Spinal cord (tissue), 10 donors: ENCODE measurements around the gene MLXIP. TPM values are rescaled to one million over a fixed set of nuclear protein-coding genes. Genes with fewer than 3 reads are reported as not detected.

Experiments used
- DNase-seq, 6 donors: peaks; one replicate each; pipeline versions ENCODE4 v3.0.0 to v3.0.0-alpha.2; 2013 to 2015; ENCODE audit warnings: low spot score in 6 of 6, low read depth in 4 of 6
- H3K27ac ChIP-seq: one replicate; pipeline ENCODE4 v1.5.1; 2013; ENCODE audit warnings: low read depth, low read length, control low read depth
- H3K27me3 ChIP-seq: one replicate; pipeline ENCODE4 v1.6.1; 2013; ENCODE audit warnings: low read length; ENCODE audit not compliant: control insufficient read depth, insufficient read depth
- H3K36me3 ChIP-seq: one replicate; pipeline ENCODE4 v1.6.1; 2013; ENCODE audit warnings: low read length; ENCODE audit not compliant: control insufficient read depth, insufficient read depth
- H3K4me1 ChIP-seq: one replicate; pipeline ENCODE4 v1.6.1; 2013; ENCODE audit warnings: low read length; ENCODE audit not compliant: control insufficient read depth, insufficient read depth
- H3K4me3 ChIP-seq: one replicate; pipeline ENCODE4 v1.5.1; 2013; ENCODE audit warnings: low read depth, low read length, control low read depth
- H3K9me3 ChIP-seq: one replicate; pipeline ENCODE4 v1.6.1; 2013; ENCODE audit warnings: low read length; ENCODE audit not compliant: control insufficient read depth, insufficient read depth
- WGBS: methylation state at CpG from one replicate; pipeline ENCODE4 v1.1.5; 2013; ENCODE audit warnings: missing lambda C conversion rate; ENCODE audit not compliant: insufficient coverage; 5-methylcytosine and 5-hydroxymethylcytosine counted together
- long read RNA-seq, 4 donors: transcript quantifications; one replicate each; lab custom pipeline, GENCODE V29; 2026
- polyA plus RNA-seq, 2 donors: library from polyadenylated mRNA; unstranded; fragments of 120-200 nt; gene quantifications; one replicate each; pipeline ENCODE4 v1.2.1, GENCODE V29; 2013; ENCODE audit not compliant: insufficient read length in 2 of 2
- total RNA-seq, 2 donors: library from RNA; depleted of rRNA in 1 of 2; stranded (reverse); fragments of 120-200 nt in 1 of 2; fragments of >200 nt in 1 of 2; gene quantifications; one replicate each; pipeline versions ENCODE4 v1.2.3 to v1.2.4, GENCODE V29; 2013 to 2014
- donor health status: healthy.

The MLXIP gene, protein sequence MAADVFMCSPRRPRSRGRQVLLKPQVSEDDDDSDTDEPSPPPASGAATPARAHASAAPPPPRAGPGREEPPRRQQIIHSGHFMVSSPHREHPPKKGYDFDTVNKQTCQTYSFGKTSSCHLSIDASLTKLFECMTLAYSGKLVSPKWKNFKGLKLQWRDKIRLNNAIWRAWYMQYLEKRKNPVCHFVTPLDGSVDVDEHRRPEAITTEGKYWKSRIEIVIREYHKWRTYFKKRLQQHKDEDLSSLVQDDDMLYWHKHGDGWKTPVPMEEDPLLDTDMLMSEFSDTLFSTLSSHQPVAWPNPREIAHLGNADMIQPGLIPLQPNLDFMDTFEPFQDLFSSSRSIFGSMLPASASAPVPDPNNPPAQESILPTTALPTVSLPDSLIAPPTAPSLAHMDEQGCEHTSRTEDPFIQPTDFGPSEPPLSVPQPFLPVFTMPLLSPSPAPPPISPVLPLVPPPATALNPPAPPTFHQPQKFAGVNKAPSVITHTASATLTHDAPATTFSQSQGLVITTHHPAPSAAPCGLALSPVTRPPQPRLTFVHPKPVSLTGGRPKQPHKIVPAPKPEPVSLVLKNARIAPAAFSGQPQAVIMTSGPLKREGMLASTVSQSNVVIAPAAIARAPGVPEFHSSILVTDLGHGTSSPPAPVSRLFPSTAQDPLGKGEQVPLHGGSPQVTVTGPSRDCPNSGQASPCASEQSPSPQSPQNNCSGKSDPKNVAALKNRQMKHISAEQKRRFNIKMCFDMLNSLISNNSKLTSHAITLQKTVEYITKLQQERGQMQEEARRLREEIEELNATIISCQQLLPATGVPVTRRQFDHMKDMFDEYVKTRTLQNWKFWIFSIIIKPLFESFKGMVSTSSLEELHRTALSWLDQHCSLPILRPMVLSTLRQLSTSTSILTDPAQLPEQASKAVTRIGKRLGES
- 10 to 100 TPM; 10.3 to 17.7 TPM for total RNA-seq
- 10 to 100 TPM; 30.5 to 46.6 TPM for polyA plus RNA-seq
- long read RNA-seq, donor 1, partial matches to known transcripts = 0 of 1 reads
- long read RNA-seq, donor 1, other reads (novel, unspliced or antisense) = 0 of 1 reads
- long read RNA-seq, donor 2, full-length matches to known transcripts = 1 of 1 reads
- long read RNA-seq, donor 2, partial matches to known transcripts = 0 of 1 reads
- long read RNA-seq, donor 2, other reads (novel, unspliced or antisense) = 0 of 1 reads
- long read RNA-seq, donor 3, full-length matches to known transcripts = 4 of 4 reads
- long read RNA-seq, donor 3, partial matches to known transcripts = 0 of 4 reads
- long read RNA-seq, donor 3, other reads (novel, unspliced or antisense) = 0 of 4 reads
- long read RNA-seq, donor 4, full-length matches to known transcripts = 5 of 10 reads
- long read RNA-seq, donor 4, partial matches to known transcripts = 5 of 10 reads
- long read RNA-seq, donor 4, other reads (novel, unspliced or antisense) = 0 of 10 reads

DNA sequence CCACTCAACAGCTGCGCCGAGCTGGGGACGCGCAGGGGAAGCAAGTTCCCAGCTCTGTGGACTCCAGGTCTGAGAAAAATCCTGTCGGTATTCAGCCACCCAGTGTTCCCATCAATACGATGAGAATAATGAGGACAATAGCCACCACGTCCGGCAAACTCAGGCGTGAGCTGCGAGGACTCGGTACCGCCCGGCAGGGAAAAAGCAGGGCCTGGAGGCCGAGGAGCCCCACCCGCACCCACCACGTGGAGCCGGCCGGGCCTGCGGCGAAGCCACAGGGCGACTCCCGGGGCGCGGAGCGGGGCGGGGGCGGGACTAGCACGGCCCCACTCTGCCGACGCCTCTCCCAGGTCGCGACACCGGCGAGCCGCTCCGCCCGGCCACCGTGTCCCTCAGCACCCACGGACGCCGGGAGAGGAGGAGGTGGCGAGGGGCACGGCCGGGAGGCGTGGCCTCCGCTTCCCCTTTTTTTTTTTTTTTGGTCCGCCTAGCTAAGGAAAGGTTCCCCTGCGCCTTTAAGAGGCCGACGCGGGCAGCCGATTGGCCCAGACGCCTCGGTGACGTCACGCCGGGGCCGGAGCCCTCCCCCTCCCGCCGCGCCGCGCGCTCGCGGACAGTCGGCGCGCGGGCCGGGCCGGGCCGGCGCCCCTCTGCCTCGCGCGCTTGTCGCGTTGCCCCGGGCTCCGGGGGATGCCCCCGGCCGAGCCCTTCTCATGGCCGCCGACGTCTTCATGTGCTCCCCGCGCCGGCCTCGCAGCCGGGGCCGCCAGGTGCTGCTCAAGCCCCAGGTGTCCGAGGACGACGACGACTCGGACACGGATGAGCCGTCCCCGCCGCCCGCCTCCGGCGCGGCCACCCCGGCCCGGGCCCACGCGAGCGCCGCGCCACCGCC lies at the start of gene MLXIP:
MLXIP (plus strand) TSS at position 616 of the 892 bp plus-strand sequence; CDS start at position 714, 98 bp downstream.
- H3K36me3 ChIP-seq = no peaks in the 10 kb centered on the region
- peaks cover 45% of the 10 kb centered on the region for H3K4me1 ChIP-seq
- under 1% methylated on average over 112 of the region's 113 CpGs for WGBS
- H3K4me3 ChIP-seq = peak within 1 kb of the TSS; percentile 81
- H3K27me3 ChIP-seq = no peaks in the 10 kb centered on the region
- H3K27ac ChIP-seq = peak within 1 kb of the TSS; percentile 50
- no peaks in the 10 kb centered on the region for H3K9me3 ChIP-seq
- peak in 5 of 6 donors; percentile 81 to 98 (median 89) for DNase-seq

DNA sequence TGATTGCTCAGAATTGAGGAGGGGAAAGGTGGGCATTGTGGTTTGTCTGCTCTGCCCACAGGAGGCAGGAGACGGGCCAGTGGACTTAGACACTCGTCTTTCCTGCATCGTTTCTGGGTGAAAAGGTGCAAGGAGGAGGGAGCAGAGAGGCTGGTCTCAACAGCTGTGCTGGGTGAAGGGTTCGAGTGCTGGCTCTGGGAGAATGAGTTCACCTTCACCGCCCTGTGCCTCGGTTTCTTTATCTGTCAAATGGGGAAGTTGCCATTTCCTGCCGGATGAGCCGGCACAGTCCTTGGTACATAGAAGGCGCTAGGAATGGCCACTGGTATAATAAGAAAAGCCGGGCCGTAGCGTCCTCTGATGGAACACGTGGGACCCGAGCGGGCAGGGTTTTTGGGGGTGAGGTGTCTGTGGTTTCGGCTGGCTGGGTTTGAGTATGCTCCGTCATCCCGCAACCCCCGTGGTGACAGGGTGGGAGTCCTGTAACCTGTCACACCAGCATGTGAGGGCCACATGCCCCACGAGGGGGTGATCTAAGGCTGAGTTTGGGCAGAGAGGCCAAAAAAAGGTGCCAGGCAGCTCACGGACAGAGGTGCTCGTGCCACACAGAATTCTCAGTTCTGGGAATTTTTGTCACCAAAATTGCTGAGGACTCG lies 49.5 kb upstream of the MLXIP start:
- peaks cover 65% of the 10 kb centered on the region for H3K4me1 ChIP-seq
- peak overlapping the region; percentile 75 for H3K27ac ChIP-seq
- WGBS = 81% methylated on average over 22 of the region's 23 CpGs
- no peaks in the 10 kb centered on the region for H3K27me3 ChIP-seq
- H3K4me3 ChIP-seq = no peak overlapping the region
- DNase-seq = no peak
- H3K9me3 ChIP-seq = no peaks in the 10 kb centered on the region
- peaks cover 23% of the 10 kb centered on the region for H3K36me3 ChIP-seq

DNA sequence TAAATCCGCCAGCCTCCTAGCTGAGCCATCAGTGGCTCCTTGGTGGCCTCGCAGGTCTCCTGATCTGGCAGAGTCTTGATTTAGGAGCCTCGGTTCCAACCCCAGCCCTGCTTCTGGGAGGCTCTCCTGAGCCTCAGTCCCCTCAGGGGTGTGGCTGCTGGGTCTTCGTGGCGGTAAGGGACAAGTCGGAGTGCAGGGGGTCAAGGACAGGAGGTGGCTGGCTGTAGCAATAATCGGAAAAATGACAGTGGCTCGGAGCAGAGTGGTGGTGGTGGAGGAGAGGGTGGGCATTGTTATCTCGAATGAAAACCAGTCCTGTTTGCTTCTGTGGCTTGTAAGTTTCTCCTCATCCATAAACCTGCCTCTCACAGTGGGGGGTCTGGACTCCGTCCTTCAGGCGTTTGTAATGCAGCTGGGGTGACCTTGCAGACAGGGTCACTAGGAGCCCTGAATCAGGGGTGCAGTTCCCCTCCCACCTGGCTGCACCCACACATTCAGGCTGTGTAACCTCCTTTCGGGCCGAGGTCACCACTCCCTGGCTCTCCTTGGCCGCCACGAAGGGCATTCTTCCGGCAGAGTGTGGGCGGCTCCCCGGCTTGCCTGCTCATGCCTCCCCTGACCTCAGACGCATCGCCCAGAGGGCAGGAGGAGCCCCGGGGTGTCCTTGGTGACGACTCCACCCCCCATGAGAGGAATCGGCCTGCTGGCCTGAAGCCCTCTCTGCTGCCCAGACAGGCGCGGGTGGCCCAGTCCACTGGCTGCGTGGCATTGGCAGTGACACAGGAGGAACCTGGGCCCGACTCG lies 48.7 kb upstream of the MLXIP start:
- H3K4me1 ChIP-seq = peaks cover 63% of the 10 kb centered on the region
- no peak overlapping the region for H3K4me3 ChIP-seq
- peaks cover 27% of the 10 kb centered on the region for H3K36me3 ChIP-seq
- H3K9me3 ChIP-seq = no peaks in the 10 kb centered on the region
- no peaks in the 10 kb centered on the region for H3K27me3 ChIP-seq
- WGBS = 82% methylated on average over 23 of the region's 28 CpGs
- H3K27ac ChIP-seq = no peak overlapping the region
- no peak for DNase-seq

DNA sequence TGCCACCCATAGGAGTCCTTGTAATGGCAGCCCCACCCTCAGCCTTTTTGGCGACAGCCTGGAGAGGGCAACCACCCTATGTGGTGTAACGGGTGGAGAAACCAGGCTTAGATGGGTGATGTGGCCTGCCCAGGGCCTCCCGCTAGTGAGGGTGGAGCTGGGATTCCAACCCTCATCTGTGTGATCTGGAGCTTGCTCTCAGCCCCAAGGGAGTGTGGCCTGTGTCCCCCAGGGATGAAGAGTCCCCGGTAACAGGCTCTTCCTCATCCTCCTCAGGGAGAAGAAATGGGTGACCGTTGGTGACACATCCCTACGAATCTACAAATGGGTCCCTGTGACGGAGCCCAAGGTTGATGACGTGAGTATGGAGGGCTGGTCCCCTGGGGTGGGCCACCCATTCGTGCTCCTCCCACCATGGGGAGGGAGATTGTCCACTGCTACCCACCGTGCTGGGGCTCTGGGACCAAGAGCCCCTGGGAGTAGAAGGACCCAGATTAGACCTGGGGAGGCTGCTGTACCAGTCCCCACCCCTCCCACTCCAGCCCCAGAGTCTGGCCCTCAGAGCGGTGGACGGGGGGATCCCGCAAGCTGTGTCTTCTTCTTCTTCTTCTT lies 48.0 kb upstream of the MLXIP start:
- H3K4me3 ChIP-seq = no peak overlapping the region
- 95% methylated on average over 4 of the region's 13 CpGs for WGBS
- H3K27me3 ChIP-seq = no peaks in the 10 kb centered on the region
- peaks cover 70% of the 10 kb centered on the region for H3K4me1 ChIP-seq
- H3K27ac ChIP-seq = no peak overlapping the region
- DNase-seq = no peak
- H3K36me3 ChIP-seq = peaks cover 34% of the 10 kb centered on the region
- H3K9me3 ChIP-seq = no peaks in the 10 kb centered on the region

DNA sequence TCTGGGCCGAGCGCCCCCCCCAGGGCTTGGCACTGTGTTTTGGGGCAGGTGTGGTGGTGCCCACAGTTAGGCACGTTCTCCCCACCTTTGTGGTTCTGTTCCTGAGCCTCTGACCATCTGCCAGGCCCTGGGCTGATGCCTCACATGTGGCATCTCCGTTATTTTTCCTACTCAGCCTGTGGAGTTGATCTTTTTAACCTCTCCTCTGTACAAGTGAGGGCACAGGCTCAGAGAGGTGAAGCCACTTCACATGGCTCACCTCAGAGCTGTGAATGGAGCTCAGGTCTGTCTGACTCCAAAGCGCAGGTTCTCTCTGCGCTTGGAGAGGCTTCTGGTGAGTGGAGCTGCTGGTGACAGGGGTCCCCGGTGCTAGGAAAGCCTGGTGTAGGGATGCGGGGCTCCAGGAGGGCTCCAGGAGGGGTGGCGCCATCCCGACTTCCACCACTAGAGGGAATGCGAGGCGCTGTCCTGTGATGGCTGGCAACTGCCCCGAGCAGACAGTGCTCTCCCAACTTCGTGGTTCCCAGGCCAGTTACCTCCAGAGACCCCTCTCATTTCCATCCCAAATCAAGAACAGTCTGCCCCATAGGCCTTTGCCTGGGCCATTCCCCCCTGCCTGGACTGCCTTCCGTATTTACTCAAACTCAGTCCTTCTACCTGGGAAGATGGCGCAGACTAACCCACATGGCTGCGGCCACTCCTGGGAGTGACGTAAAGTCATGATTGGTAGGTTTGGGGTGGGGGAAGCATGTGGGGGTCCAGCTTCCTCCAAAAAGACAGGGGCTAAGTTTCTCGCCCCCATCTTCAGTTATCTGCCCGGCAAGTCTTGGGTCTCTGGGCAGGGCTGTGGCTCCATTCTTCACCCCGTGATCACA lies 47.0 kb upstream of the MLXIP start:
- Histone ChIP-seq H3K27ac (no peak overlapping the region), H3K4me3 (no peak overlapping the region), H3K9me3 (no peaks in the 10 kb centered on the region), H3K36me3 (peaks cover 44% of the 10 kb centered on the region), H3K27me3 (no peaks in the 10 kb centered on the region), H3K4me1 (peaks cover 65% of the 10 kb centered on the region)
- WGBS = 67% methylated on average over 15 of the region's 21 CpGs
- DNase-seq = peak in 1 of 6 donors; percentile 32

DNA sequence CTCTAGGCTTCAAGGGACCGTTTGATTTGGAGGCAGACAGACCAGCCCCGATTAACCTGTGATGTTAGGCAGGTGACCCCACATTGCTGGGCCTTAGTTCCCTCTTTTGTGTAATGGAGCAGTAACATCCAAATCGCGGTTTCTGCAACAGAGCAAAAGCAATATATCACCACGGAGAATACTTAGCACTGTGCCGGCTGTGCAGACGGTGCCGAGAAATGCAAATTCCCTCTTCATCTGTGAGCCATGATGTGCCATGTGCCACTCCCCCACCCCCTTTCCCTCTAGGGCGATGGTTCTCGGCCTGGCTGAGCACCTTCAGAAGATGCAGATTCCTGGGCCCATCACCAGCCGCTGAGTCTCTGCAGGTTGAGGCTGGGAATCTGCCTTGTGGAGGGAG lies 46.0 kb upstream of the MLXIP start:
- WGBS = 56% methylated on average over 8 of the region's 11 CpGs
- no peak overlapping the region for H3K4me3 ChIP-seq
- DNase-seq = peak in 2 of 6 donors; percentile 67 to 72
- no peaks in the 10 kb centered on the region for H3K27me3 ChIP-seq
- H3K9me3 ChIP-seq = no peaks in the 10 kb centered on the region
- H3K27ac ChIP-seq = no peak overlapping the region
- peaks cover 54% of the 10 kb centered on the region for H3K36me3 ChIP-seq
- H3K4me1 ChIP-seq = peaks cover 55% of the 10 kb centered on the region

DNA sequence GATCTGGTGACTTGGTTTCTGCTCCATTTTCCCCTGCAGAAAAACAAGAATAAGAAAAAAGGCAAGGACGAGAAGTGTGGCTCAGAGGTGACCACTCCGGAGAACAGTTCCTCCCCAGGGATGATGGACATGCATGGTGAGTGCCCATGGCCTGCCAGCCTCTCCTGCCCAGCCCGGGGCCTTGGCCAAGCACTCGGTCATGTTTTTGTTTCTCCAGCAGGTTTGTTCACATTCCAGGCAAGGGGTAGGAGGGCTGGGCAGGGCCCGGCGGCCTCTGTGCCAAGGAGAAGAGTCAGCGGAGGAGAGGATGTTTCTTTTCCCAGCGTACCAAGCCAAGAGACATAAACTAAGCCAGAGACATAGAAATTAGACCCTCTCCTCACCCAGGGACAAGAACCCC lies 43.3 kb upstream of the MLXIP start:
- H3K9me3 ChIP-seq = no peaks in the 10 kb centered on the region
- 61% methylated on average over 4 of the region's 8 CpGs for WGBS
- H3K36me3 ChIP-seq = peaks cover 63% of the 10 kb centered on the region
- H3K4me3 ChIP-seq = no peak overlapping the region
- peak in 1 of 6 donors; percentile 50 for DNase-seq
- H3K27ac ChIP-seq = no peak overlapping the region
- H3K4me1 ChIP-seq = peaks cover 28% of the 10 kb centered on the region
- no peaks in the 10 kb centered on the region for H3K27me3 ChIP-seq
